Measurements from ENCODE around the gene KCTD2. TPM values are rescaled to one million over a fixed set of nuclear protein-coding genes. Genes with fewer than 3 reads are reported as not detected.
"Not testable (repeated sequence)": the region's sequence is repeated elsewhere in the genome, so short reads cannot be mapped to it uniquely, and the experiment has no call there.

The KCTD2 gene
- total RNA-seq, 1 donor from 2014 or later, result 24.9 TPM

DNA sequence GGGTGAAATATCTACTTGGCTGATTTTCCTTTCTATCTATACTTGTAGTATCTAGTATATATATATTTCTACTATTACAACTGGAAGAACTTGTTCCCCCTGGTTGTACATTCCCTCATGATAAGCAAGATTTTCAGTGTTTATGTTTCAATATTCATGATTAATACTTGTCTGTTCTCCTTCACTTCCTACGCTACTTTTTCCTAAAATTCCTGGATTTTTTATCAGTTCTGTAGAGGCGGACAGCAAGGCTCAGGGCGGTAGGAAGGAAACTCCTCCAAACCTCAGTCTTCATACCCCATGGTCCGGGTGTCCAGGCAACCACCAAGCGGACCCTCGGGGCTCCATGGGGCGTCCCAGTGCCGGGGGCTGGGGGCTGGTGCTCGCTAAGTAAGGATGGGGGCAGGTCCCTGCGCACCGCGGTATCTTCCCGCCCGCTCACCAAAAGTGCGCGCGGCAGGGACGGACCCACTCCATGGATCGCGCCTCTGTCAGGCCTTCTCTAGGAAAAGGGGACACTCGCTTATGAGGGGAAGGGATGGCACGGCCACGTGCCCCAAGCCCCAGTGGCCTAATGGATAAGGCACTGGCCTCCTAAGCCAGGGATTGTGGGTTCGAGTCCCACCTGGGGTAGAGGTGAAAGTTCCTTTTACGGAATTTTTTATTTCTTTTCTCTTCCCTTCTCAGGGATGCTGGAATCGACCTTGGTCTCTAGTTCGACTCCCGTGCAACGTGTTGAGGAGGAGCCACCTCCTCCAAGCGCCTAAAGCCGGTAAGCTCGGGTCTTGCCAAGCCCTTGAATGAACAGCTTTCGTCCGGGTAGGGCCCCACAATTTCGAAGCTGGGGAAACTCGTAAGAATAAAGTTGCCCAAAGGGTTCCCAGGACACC is 13.4 kb upstream of the KCTD2 start:
- peaks cover 16% of the 10 kb centered on the region for H3K27me3 Mint-ChIP-seq
- peaks cover 2% of the 10 kb centered on the region for H3K4me1 Mint-ChIP-seq (ENCODE audit: low read depth)
- DNase-seq (ENCODE audit: low spot score, unreplicated experiment), result peak; percentile 96
- TF ChIP-seq CTCF (IDR thresholded peaks at IDR 0.05; ENCODE audit: unreplicated experiment), result no peak
- peak overlapping the region; percentile 92 for H3K4me3 Mint-ChIP-seq (ENCODE audit: low read depth)
- peak overlapping the region; percentile 99 for H3K27ac Mint-ChIP-seq
- H3K36me3 Mint-ChIP-seq (ENCODE audit: insufficient read depth), result peaks cover 2% of the 10 kb centered on the region
- peaks cover 10% of the 10 kb centered on the region for H3K9me3 Mint-ChIP-seq (ENCODE audit: low read depth)

- peaks cover 16% of the 10 kb centered on the region for H3K27me3 Mint-ChIP-seq
- peaks cover 8% of the 10 kb centered on the region for H3K9me3 Mint-ChIP-seq (ENCODE audit: low read depth)
- peak; percentile 71 for DNase-seq (ENCODE audit: low spot score, unreplicated experiment)
- peaks cover 2% of the 10 kb centered on the region for H3K4me1 Mint-ChIP-seq (ENCODE audit: low read depth)
- H3K4me3 Mint-ChIP-seq (ENCODE audit: low read depth), result peak overlapping the region; percentile 92
- peaks cover 4% of the 10 kb centered on the region for H3K36me3 Mint-ChIP-seq (ENCODE audit: insufficient read depth)
- peak; percentile 14 for TF ChIP-seq CTCF (IDR thresholded peaks at IDR 0.05; ENCODE audit: unreplicated experiment)
- H3K27ac Mint-ChIP-seq, result peak overlapping the region; percentile 99
These were observed 12.7 kb upstream of the KCTD2 start for GRCh38 chr17:75034236-75034908.

- Mint-ChIP-seq H3K36me3 (ENCODE audit: insufficient read depth) (peaks cover 5% of the 10 kb centered on the region), H3K4me1 (ENCODE audit: low read depth) (peaks cover 2% of the 10 kb centered on the region)
These were observed 10.3 kb upstream of the KCTD2 start for GRCh38 chr17:75036643-75037268.

DNA sequence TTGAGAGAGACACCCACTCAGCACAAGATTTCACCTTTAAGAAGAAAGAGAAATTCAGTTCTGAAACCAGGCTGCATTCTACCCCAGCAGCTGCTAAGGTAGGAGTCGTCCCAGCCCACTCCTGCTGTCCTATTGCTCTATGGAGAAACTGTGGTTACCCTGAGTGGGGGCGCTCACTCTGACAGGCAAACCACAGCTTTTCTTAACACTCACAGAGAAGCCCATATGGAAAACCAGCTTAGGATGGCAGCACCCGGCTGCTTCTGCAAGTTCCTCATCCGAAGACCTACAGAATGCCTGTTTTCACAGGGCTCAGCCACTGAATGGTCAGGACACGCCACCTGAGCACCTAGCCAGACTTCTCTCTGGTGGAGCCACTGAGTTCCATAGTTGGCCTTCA is 7.8 kb upstream of the KCTD2 start:
- Mint-ChIP-seq H3K36me3 (ENCODE audit: insufficient read depth) (peaks cover 5% of the 10 kb centered on the region), H3K4me3 (ENCODE audit: low read depth) (no peak overlapping the region), H3K4me1 (ENCODE audit: low read depth) (no peaks in the 10 kb centered on the region), H3K27me3 (no peaks in the 10 kb centered on the region), H3K27ac (no peak overlapping the region), H3K9me3 (ENCODE audit: low read depth) (no peaks in the 10 kb centered on the region)
- no peak for DNase-seq (ENCODE audit: low spot score, unreplicated experiment)
- TF ChIP-seq CTCF (IDR thresholded peaks at IDR 0.05; ENCODE audit: unreplicated experiment), result no peak

More at GRCh38 chr17:75036643-75037268, 10.3 kb upstream of the KCTD2 start:
- peaks cover 11% of the 10 kb centered on the region for H3K27me3 Mint-ChIP-seq
- no peaks in the 10 kb centered on the region for H3K9me3 Mint-ChIP-seq (ENCODE audit: low read depth)
- TF ChIP-seq CTCF (IDR thresholded peaks at IDR 0.05; ENCODE audit: unreplicated experiment), result no peak
- no peak overlapping the region for H3K4me3 Mint-ChIP-seq (ENCODE audit: low read depth)
- no peak for DNase-seq (ENCODE audit: low spot score, unreplicated experiment)
- H3K27ac Mint-ChIP-seq, result peak overlapping the region; percentile 84

DNA sequence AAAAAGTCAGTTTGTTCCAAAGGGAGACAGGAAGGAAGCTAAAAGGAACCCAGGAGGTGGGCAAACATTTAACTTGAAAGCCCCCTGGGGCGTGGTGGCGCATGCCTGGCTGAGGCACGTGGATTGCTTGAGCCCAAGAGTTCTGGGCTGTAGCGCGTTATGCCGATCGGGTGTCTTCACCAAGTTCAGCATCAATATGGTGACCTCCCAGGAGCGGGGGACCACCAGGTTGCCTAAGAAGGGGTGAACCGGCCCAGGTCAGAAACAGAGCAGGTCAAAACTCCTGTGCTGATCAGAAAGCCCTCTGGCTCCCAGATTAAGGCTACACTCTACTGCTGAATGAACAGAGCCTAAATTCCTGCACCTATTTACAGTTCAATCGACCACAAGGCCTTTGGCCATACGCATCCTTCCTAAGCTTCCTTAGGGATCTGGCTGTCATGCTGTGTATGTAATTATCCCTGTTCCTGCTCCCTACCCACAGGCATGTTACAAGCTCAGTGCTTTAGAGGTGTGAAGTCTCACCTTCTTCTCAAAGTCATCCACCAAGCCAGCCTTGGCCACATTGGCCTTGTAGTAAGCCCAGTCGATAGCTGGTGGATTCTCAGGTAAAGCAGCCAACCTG is 5.3 kb upstream of the KCTD2 start:
- no peak overlapping the region for H3K27ac Mint-ChIP-seq
- H3K27me3 Mint-ChIP-seq, result no peaks in the 10 kb centered on the region
- no peak overlapping the region for H3K4me3 Mint-ChIP-seq (ENCODE audit: low read depth)
- DNase-seq (ENCODE audit: low spot score, unreplicated experiment), result no peak
- H3K9me3 Mint-ChIP-seq (ENCODE audit: low read depth), result no peaks in the 10 kb centered on the region
- no peak for TF ChIP-seq CTCF (IDR thresholded peaks at IDR 0.05; ENCODE audit: unreplicated experiment)
- peaks cover 5% of the 10 kb centered on the region for H3K36me3 Mint-ChIP-seq (ENCODE audit: insufficient read depth)
- peaks cover 11% of the 10 kb centered on the region for H3K4me1 Mint-ChIP-seq (ENCODE audit: low read depth)

DNA sequence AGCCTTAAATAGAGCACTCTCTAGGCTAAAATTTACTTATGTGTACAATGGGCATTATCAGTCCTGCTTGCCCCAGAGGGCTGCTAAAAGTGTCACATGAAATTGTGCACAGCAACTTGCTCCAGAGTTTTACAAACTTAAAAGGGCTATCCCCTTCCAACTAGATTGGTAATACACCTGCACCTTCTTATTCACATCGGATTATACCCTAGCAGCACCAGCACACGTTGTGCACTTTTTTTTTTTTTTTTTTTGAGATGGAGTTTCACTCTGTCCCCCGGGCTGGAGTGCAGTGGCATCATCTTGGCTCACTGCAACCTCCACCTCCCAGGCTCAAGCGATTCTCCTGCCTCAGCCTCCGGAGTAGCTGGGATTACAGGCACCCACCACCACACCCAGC is 3.2 kb upstream of the KCTD2 start:
- DNase-seq (ENCODE audit: low spot score, unreplicated experiment); H3K36me3 Mint-ChIP-seq (ENCODE audit: insufficient read depth); H3K27me3 Mint-ChIP-seq; H3K9me3 Mint-ChIP-seq (ENCODE audit: low read depth); H3K27ac Mint-ChIP-seq; H3K4me3 Mint-ChIP-seq (ENCODE audit: low read depth): not testable (repeated sequence)
- peaks cover 23% of the 10 kb centered on the region for H3K4me1 Mint-ChIP-seq (ENCODE audit: low read depth)

Data from progenitor cell of endocrine pancreas (in vitro differentiated cells).